MCF 10A (cell line): ENCODE results near the gene MBLAC1. TPM values are rescaled to one million over a fixed set of nuclear protein-coding genes. Genes with fewer than 3 reads are reported as not detected.

Source experiments
- BruUV-seq: library from RNA; stranded (reverse); fragments of 400-500 nt; replicated peaks from 2 replicates; lab custom pipeline; 2021; lab: Mats Ljungman, UMichigan
- CTCF ChIA-PET: fragments of 300-600 bp; sonication (Branson Sonifier 250); formaldehyde crosslinking; extraction: SDS; loops from one replicate; lab custom pipeline; 2021; ENCODE audit warnings: antibody characterized with exemption, inconsistent platforms; lab: Yijun Ruan, JAX
- POLR2A ChIA-PET: fragments of 300-600, 350-650 bp; sonication (Branson Sonifier 250); formaldehyde crosslinking; extraction: SDS; loops from one replicate; lab custom pipeline; 2020; ENCODE audit warnings: antibody characterized with exemption, inconsistent platforms; lab: Yijun Ruan, JAX
- DNase-seq: peaks from one replicate; pipeline ENCODE4 v3.0.0-alpha.2; 2018; ENCODE audit not compliant: unreplicated experiment
- H3K27ac Mint-ChIP-seq: one replicate; pipeline ENCODE4 v1.8.0; 2022; ENCODE audit warnings: mild to moderate bottlenecking, low read depth, mixed read lengths; ENCODE audit not compliant: unreplicated experiment
- H3K27me3 Mint-ChIP-seq: one replicate; pipeline ENCODE4 v1.8.0; 2022; ENCODE audit warnings: mixed read lengths; ENCODE audit not compliant: insufficient read depth, unreplicated experiment
- H3K36me3 Mint-ChIP-seq: one replicate; pipeline ENCODE4 v1.8.0; 2022; ENCODE audit warnings: mild to moderate bottlenecking, moderate library complexity, mixed read lengths; ENCODE audit not compliant: insufficient read depth, unreplicated experiment
- H3K4me1 Mint-ChIP-seq: one replicate; pipeline ENCODE4 v1.8.0; 2022; ENCODE audit warnings: mixed read lengths; ENCODE audit not compliant: insufficient read depth, unreplicated experiment
- H3K4me3 Mint-ChIP-seq: one replicate; pipeline ENCODE4 v1.8.0; 2022; ENCODE audit warnings: mild to moderate bottlenecking, moderate library complexity, mixed read lengths; ENCODE audit not compliant: unreplicated experiment
- H3K9me3 Mint-ChIP-seq: one replicate; pipeline ENCODE4 v1.8.0; 2022; ENCODE audit warnings: mixed read lengths; ENCODE audit not compliant: unreplicated experiment
- CTCF ChIP-seq: fragments of 200-600 bp; IDR thresholded peaks from one replicate; pipeline ENCODE4 v1.8.0; 2022; ENCODE audit warnings: antibody characterized with exemption, mild to moderate bottlenecking; ENCODE audit not compliant: unreplicated experiment
- intact Hi-C: fragments of 100-400 bp; cut with micrococcal nuclease; formaldehyde crosslinking; loops from 2 replicates; pipeline ENCODE4 v1.14.1; 2022
- total RNA-seq: library from RNA; stranded (reverse); gene quantifications from 2 replicates; pipeline ENCODE4 v1.2.3, GENCODE V29; 2022

MBLAC1 gene
- total RNA-seq, 1 experiment from 2014 or later: 3.2 TPM

- CTCF ChIA-PET: interaction anchor here (0.6 to 3.1 kb wide), 3 partner anchors 26 to 114 kb away, joined by 4 to 10 read pairs (median 5); no protein-coding TSS in a partner anchor
- no peak for DNase-seq
- peaks cover 42% of the 10 kb centered on the region for H3K27me3 Mint-ChIP-seq
- H3K9me3 Mint-ChIP-seq: no peaks in the 10 kb centered on the region
- TF ChIP-seq CTCF: no peak
- POLR2A ChIA-PET: interaction anchor here (1.0 to 1.7 kb wide), 3 partner anchors 8 to 261 kb away, joined by 4 to 6 read pairs (median 5); partner anchors contain the start of genes TRAPPC14 and ZCWPW1
- peaks cover 28% of the 10 kb centered on the region for H3K4me1 Mint-ChIP-seq
- no peaks in the 10 kb centered on the region for H3K36me3 Mint-ChIP-seq
- H3K4me3 Mint-ChIP-seq: no peak overlapping the region
- H3K27ac Mint-ChIP-seq: peak overlapping the region; percentile 54
- no TSS peak for BruUV-seq
- intact Hi-C loops: no loop called here
Observed at GRCh38 chr7:100166970-100167911, 40.5 kb downstream of the MBLAC1 start.

GRCh38 chr7:100167912-100168323, 41.2 kb downstream of the MBLAC1 start:
- TF ChIP-seq CTCF: no peak
- H3K9me3 Mint-ChIP-seq: no peaks in the 10 kb centered on the region
- intact Hi-C loops: no loop called here
- no peak for DNase-seq
- no TSS peak for BruUV-seq
- no peaks in the 10 kb centered on the region for H3K36me3 Mint-ChIP-seq
- no peak overlapping the region for H3K27ac Mint-ChIP-seq
- H3K4me3 Mint-ChIP-seq: no peak overlapping the region
- H3K27me3 Mint-ChIP-seq: peaks cover 42% of the 10 kb centered on the region
- H3K4me1 Mint-ChIP-seq: peaks cover 28% of the 10 kb centered on the region
- ChIA-PET CTCF (interaction anchor here (0.6 to 1.7 kb wide), 3 partner anchors 25 to 113 kb away, joined by 3 to 5 read pairs (median 4); no protein-coding TSS in a partner anchor), POLR2A (interaction anchor here (0.8 to 1.6 kb wide), 3 partner anchors 9 to 19 kb away, joined by 4 to 8 read pairs (median 6); partner anchors contain the start of genes GPC2, LAMTOR4, STAG3 and TRAPPC14)

- H3K9me3 Mint-ChIP-seq: no peaks in the 10 kb centered on the region
- intact Hi-C loops: no loop called here
- ChIA-PET POLR2A (interaction anchor here (1.6 kb wide), 1 partner anchor 8 kb away, joined by 8 read pairs; the partner anchor contains the start of genes GPC2 and STAG3), CTCF (no interaction called here)
- DNase-seq: no peak
- no peaks in the 10 kb centered on the region for H3K36me3 Mint-ChIP-seq
- H3K4me1 Mint-ChIP-seq: peaks cover 19% of the 10 kb centered on the region
- no peak overlapping the region for H3K4me3 Mint-ChIP-seq
- H3K27ac Mint-ChIP-seq: no peak overlapping the region
- H3K27me3 Mint-ChIP-seq: peaks cover 42% of the 10 kb centered on the region
- TF ChIP-seq CTCF: no peak
- no TSS peak for BruUV-seq
Observed at GRCh38 chr7:100169147-100169850, 42.5 kb downstream of the MBLAC1 start.
